Fibroblast of mammary gland (primary cell): ENCODE results near the gene MUCL3.

Experiments used
- DNase-seq: peaks from one replicate; pipeline ENCODE4 v3.0.0-alpha.2; 2010; ENCODE audit warnings: low read depth
- H3K4me3 ChIP-seq: 2 replicates; pipeline ENCODE4 v1.5.1; 2011; ENCODE audit warnings: low read depth, mild to moderate bottlenecking, low read length, moderate library complexity; ENCODE audit not compliant: control insufficient read depth
- CTCF ChIP-seq: conservative IDR thresholded peaks from 2 replicates; pipeline ENCODE4 v1.5.1; 2011; ENCODE audit warnings: low read depth, low read length, inconsistent platforms; ENCODE audit not compliant: control insufficient read depth, insufficient read depth

MUCL3 gene

GRCh38 chr6:30931272-30931671 lies 9.5 kb upstream of the MUCL3 start:
- no peak for DNase-seq
- H3K4me3 ChIP-seq = no peak overlapping the region
- TF ChIP-seq CTCF = no peak

- no peak for DNase-seq
- no peak for TF ChIP-seq CTCF
- H3K4me3 ChIP-seq = no peak within 1 kb of the TSS
These were observed 8.7 kb upstream of the MUCL3 start, which contains the start of gene SFTA2 for GRCh38 chr6:30931969-30932645. Gene SFTA2 (minus strand): TSS chr6:30932170. CDS start chr6:30932096, 74 bp downstream.

- no peak for DNase-seq
- no peak overlapping the region for H3K4me3 ChIP-seq
- TF ChIP-seq CTCF = no peak
These were observed 8.0 kb upstream of the MUCL3 start for GRCh38 chr6:30932665-30933365.

- TF ChIP-seq CTCF = no peak
- DNase-seq = no peak
- no peak overlapping the region for H3K4me3 ChIP-seq
These were observed 5.8 kb upstream of the MUCL3 start for GRCh38 chr6:30935018-30935417.

- TF ChIP-seq CTCF = no peak
- no peak overlapping the region for H3K4me3 ChIP-seq
- no peak for DNase-seq
These were observed 3.5 kb upstream of the MUCL3 start for GRCh38 chr6:30937265-30937664.

GRCh38 chr6:30938730-30939129 lies 2.0 kb upstream of the MUCL3 start:
- TF ChIP-seq CTCF = no peak
- no peak for DNase-seq
- no peak overlapping the region for H3K4me3 ChIP-seq
